Measurements from ENCODE around the gene GCAT.

The GCAT gene

GRCh38 chr22:37769056-37769455 is 38.7 kb upstream of the GCAT start:
- no peak for TF ChIP-seq CTCF (IDR thresholded peaks at IDR 0.05; ENCODE audit: low read depth, low read length, missing control alignments)
- Histone ChIP-seq H3K4me3 (ENCODE audit: low read depth, low read length) (no peak overlapping the region), H3K27me3 (replicated peaks) (no peaks in the 10 kb centered on the region), H3K27ac (no peak overlapping the region), H3K36me3 (replicated peaks) (peaks cover 67% of the 10 kb centered on the region)
- in situ Hi-C loops (cut with HindIII; ENCODE audit: low pct_ligation_motif_present, low sequenced_read_pairs): no loop called here
- DNase-seq: no peak

- no peak overlapping the region for H3K27ac ChIP-seq
- in situ Hi-C loops (cut with HindIII; ENCODE audit: low pct_ligation_motif_present, low sequenced_read_pairs): no loop called here
- no peak for TF ChIP-seq CTCF (IDR thresholded peaks at IDR 0.05; ENCODE audit: low read depth, low read length, missing control alignments)
- H3K27me3 ChIP-seq (replicated peaks): no peaks in the 10 kb centered on the region
- DNase-seq: no peak
- no peak overlapping the region for H3K4me3 ChIP-seq (ENCODE audit: low read depth, low read length)
- peaks cover 61% of the 10 kb centered on the region for H3K36me3 ChIP-seq (replicated peaks)
Measured at GRCh38 chr22:37771081-37771480, 36.7 kb upstream of the GCAT start.

GRCh38 chr22:37771702-37772427 is 35.9 kb upstream of the GCAT start:
- TF ChIP-seq CTCF (IDR thresholded peaks at IDR 0.05; ENCODE audit: low read depth, low read length, missing control alignments): no peak
- Histone ChIP-seq H3K27ac (no peak overlapping the region), H3K27me3 (replicated peaks) (no peaks in the 10 kb centered on the region), H3K36me3 (replicated peaks) (peaks cover 54% of the 10 kb centered on the region), H3K4me3 (ENCODE audit: low read depth, low read length) (no peak overlapping the region)
- in situ Hi-C loops (cut with HindIII; ENCODE audit: low pct_ligation_motif_present, low sequenced_read_pairs): no loop called here
- DNase-seq: no peak

GRCh38 chr22:37774728-37775127 is 33.0 kb upstream of the GCAT start:
- in situ Hi-C loops (cut with HindIII; ENCODE audit: low pct_ligation_motif_present, low sequenced_read_pairs): no loop called here
- Histone ChIP-seq H3K36me3 (replicated peaks) (peaks cover 30% of the 10 kb centered on the region), H3K4me3 (ENCODE audit: low read depth, low read length) (no peak overlapping the region), H3K27ac (no peak overlapping the region), H3K27me3 (replicated peaks) (no peaks in the 10 kb centered on the region)
- DNase-seq: no peak
- no peak for TF ChIP-seq CTCF (IDR thresholded peaks at IDR 0.05; ENCODE audit: low read depth, low read length, missing control alignments)

GRCh38 chr22:37775785-37776638 is 31.7 kb upstream of the GCAT start:
- H3K4me3 ChIP-seq (ENCODE audit: low read depth, low read length): no peak overlapping the region

More at GRCh38 chr22:37775785-37776638, 31.7 kb upstream of the GCAT start:
- DNase-seq: no peak
- in situ Hi-C loops (cut with HindIII; ENCODE audit: low pct_ligation_motif_present, low sequenced_read_pairs): no loop called here
- Histone ChIP-seq H3K27ac (no peak overlapping the region), H3K36me3 (replicated peaks) (peaks cover 29% of the 10 kb centered on the region), H3K27me3 (replicated peaks) (no peaks in the 10 kb centered on the region)
- TF ChIP-seq CTCF (IDR thresholded peaks at IDR 0.05; ENCODE audit: low read depth, low read length, missing control alignments): no peak

Measured in brain microvascular endothelial cell (primary cell).